HG02798 (cell line): ENCODE data around the gene CRY2.
A peak's percentile ranks its signal among the peaks of the same experiment; 100 is the strongest.
"Not testable (repeated sequence)": the region's sequence is repeated elsewhere in the genome, so short reads cannot be mapped to it uniquely, and the experiment has no call there.

ENCODE experiments used
- ATAC-seq: cut with Tn5 transposase; IDR thresholded peaks from one replicate; pipeline ENCODE4 v1.9.1; 2021; ENCODE audit warnings: mild to moderate bottlenecking; ENCODE audit not compliant: unreplicated experiment, poor library complexity

Gene CRY2

GRCh38 chr11:45811109-45811435 is 36.2 kb upstream of the CRY2 start:
- ATAC-seq, result no peak

DNA sequence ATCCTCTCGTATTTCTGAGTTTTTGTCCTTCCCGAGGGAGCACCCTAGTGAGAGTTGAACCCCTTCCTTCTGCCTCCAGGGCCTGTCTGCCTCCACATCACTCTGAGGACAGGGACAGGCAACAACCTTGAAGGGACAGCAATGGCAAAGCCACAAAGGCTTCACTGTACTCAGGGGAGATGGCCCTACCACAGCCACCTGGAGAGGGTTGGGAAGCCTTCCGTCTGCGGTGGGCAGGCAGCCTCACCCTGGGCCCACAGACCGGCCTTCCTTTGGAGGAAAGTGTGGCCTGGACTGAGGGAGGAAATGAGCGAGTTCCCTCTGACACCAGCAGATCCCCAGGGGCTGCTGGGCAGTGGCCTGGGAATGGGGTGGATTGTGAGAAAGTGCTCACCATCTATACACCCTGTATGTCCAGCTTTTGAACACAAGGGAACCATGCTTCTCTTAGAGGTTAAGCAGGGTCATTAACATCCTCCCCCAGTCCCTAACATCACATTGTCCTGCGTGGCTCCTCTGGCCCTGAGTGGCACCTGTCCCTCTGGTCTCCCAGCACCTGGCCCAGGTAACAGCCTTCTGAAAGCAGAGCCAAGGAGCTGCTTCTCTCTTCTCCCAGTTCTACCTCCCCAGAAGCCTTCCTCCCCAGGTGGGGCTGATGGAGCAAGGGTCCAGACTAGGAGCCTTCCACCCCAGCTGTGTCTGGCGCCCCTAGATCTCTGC is 35.5 kb upstream of the CRY2 start:
- ATAC-seq, result no peak

- no peak for ATAC-seq
Observed at GRCh38 chr11:45812581-45813548, 34.4 kb upstream of the CRY2 start.

- no peak for ATAC-seq
Observed at GRCh38 chr11:45815747-45816146, 31.5 kb upstream of the CRY2 start.

DNA sequence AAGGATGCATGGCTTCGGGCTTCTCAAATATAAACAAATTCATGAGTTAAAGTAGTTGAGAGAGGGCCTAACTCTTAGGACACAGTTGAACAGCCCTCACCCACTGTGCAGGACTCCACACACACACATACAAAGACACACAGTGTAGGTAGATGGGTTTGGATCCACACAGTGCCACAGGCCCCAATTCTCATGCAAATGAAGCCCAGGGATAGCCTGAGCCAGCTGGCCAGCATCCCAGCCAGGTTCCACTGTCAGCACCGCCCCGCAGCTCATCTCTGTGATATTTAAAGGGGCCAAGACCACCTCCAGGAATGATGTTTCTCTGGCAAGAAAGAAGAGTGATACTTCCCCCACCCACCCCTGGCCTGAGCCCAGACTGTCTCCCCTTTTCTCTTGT is 30.7 kb upstream of the CRY2 start:
- ATAC-seq, result no peak

- peak; percentile 78 for ATAC-seq
Observed at GRCh38 chr11:45817191-45817590, 30.1 kb upstream of the CRY2 start.

GRCh38 chr11:45818961-45819605 is 28.2 kb upstream of the CRY2 start:
- no peak for ATAC-seq

DNA sequence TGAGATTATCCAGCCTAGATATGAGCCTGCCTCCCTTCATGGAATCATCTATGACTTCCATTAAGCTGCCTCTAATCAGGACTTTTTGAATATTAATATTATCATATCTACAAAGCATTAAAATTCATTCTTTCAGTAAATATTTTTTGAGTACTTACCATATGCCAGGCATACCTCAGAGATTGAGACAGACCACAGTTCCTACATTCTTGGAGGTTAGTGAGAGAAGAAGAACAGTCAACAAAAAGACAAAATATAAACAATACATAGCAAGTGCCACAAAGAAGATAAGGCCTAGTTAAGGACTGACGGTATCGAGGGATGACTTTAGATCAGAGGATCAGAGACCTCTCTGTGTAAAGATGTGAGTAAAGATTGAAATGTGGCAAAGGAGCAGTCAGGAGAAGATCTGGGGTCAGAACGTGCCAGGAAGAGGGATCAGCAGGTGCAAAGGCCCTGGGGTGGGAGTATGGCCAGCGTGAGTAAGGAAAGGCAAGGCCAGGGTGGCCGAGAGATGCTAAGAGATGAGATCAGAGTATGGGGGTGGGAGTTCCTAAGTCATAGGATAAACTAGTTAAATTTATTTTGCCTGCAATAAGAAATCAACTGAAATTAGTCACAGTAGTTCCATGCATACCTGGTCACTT is 26.9 kb upstream of the CRY2 start:
- ATAC-seq, result no peak

GRCh38 chr11:45826492-45826891 is 20.8 kb upstream of the CRY2 start:
- ATAC-seq, result not testable (repeated sequence)

DNA sequence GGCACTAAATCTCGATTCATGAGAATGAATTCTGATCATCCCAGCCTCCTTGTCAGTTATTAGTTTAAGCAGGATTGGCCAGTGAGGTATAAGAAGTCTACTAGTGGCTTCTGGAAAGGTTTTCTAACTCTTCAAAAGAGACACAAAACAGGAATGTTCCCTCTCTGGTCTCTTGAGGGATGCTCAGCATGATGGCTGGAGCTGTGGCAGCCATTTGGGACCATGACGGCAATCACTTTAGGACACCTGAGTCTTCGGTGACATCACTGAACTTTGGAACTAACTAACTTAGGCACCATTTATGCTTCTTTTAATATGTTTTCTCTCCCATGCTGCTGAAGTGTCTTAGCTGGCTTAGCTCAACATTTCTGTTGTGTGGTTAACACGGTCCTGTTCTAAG is 20.2 kb upstream of the CRY2 start:
- ATAC-seq, result no peak

DNA sequence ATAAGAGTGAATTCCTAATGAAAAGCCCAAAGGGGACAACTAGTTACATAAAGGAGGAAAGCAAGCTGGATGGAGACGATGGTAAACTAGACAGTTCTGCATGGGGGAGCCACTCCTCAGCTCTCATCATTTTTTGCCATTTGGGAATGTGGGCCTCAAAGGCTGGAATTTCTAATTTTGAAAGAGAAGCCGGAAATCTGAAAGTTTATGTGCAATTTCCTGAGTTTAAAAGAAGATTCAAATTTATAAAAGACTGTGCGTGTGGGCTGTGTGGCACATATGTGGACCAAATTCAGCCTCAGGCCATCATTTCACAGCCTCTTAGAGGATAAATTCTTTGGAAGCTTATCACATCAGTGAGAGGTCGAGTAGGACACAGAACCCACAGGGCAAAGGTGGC is 18.3 kb upstream of the CRY2 start:
- ATAC-seq, result no peak

- no peak for ATAC-seq
Observed at GRCh38 chr11:45830596-45830995, 16.7 kb upstream of the CRY2 start.

GRCh38 chr11:45832811-45833441 is 14.3 kb upstream of the CRY2 start:
- no peak for ATAC-seq

DNA sequence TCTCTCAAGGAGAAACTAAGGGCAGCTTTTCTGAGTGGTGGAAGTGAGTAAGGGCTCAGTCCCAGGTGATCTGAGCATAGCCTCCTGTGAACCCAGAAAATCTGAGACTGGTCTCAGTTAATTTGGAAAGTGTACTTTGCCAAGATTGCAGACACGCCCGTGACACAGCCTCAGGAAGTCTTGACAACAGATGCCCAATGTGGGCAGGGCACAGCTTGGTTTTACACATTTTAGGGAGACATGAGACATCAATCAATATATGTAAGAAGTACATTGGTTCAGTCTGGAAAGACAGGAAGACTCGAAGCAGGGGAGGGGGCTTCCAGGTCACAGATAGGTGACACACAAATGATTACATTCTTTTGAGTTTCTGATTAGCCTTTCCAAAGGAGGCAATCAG is 13.5 kb upstream of the CRY2 start:
- no peak for ATAC-seq

- ATAC-seq, result no peak
Observed at GRCh38 chr11:45834298-45834756, 12.9 kb upstream of the CRY2 start.

- ATAC-seq, result no peak
Observed at GRCh38 chr11:45839204-45839603, 8.1 kb upstream of the CRY2 start.

DNA sequence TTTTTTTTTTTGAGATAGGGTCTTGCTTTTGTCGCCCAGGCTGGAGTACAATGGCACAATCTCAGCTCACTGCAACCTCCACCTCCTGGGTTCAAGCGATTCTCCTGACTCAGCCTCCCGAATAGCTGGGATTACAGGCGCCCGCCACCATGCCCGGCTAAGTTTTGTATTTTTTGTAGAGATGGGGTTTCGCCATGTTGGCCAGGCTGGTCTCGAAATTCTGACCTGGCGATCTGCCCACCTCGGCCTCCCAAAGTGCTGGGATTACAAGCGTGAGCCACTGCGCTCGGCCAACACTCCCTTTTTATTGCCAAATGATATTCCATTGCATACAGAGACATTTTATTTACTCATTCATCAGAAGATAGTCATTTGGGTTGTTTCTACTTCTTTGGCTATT is 7.0 kb upstream of the CRY2 start:
- ATAC-seq, result not testable (repeated sequence)

GRCh38 chr11:45843158-45843924 is 3.9 kb upstream of the CRY2 start:
- peak; percentile 27 for ATAC-seq

DNA sequence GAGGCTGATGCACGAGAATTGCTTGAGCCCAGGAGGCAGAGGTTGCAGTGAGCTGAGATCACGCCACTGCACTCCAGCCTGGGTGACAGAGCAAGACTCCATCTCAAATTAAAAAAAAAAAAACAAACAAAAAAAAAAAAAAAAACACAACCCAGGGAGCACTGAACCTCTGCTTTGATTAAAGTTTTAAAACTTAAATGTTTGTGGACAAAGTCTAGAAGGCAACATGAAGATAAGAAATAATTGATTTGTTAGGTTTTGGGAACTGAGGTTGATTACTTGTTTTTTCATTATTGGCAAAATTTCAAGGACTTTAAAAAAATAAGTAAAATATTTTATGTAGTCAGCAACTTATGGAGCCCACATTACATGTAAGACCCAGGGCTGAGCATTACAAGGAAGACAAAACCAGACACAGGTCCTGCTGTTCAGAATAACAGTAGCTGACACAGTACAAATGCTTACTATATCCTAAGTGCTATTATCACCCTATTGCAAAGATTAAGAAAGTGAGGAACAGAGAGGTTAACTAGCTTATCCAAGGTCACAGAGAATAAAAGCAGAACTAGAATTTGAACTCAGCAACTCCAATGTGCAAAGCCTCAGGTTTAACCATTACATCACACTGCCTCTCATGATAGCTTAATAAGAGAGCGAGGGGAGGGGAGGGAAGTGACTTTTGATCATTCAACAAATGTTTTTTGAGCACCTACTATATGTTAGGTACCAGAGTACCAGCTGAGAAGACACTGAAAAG is 2.3 kb upstream of the CRY2 start:
- no peak for ATAC-seq
